ENCODE data around the gene OR2L3.
"Not testable (repeated sequence)": the region's sequence is repeated elsewhere in the genome, so short reads cannot be mapped to it uniquely, and the experiment has no call there.

OR2L3 gene

GRCh38 chr1:248065071-248065470 is 18.4 kb downstream of the OR2L3 start:
- no peak for TF ChIP-seq CTCF (IDR thresholded peaks at IDR 0.05; ENCODE audit: insufficient read depth, low read length, missing control alignments)
- no peak overlapping the region for H3K4me3 ChIP-seq (ENCODE audit: low read depth, low read length)
- POLR2A ChIA-PET: no interaction called here
- CTCF ChIA-PET: no interaction called here
- DNase-seq (ENCODE audit: low read depth, low spot score): no peak

- no peak for TF ChIP-seq CTCF (IDR thresholded peaks at IDR 0.05; ENCODE audit: insufficient read depth, low read length, missing control alignments)
- POLR2A ChIA-PET: no interaction called here
- no peak overlapping the region for H3K4me3 ChIP-seq (ENCODE audit: low read depth, low read length)
- DNase-seq (ENCODE audit: low read depth, low spot score): no peak
- CTCF ChIA-PET: no interaction called here
Observed at GRCh38 chr1:248065604-248066003, 19.0 kb downstream of the OR2L3 start.

GRCh38 chr1:248083864-248084263 is 37.2 kb downstream of the OR2L3 start:
- H3K4me3 ChIP-seq (ENCODE audit: low read depth, low read length); CTCF ChIA-PET; POLR2A ChIA-PET; DNase-seq (ENCODE audit: low read depth, low spot score): not testable (repeated sequence)

GRCh38 chr1:248094884-248095283 is 48.2 kb downstream of the OR2L3 start, which contains the start of gene OR2L13:
TSS of gene OR2L13 (plus strand) at chr1:248095184. CDS start at chr1:248099376, 4,192 bp downstream.
- POLR2A ChIA-PET: no interaction called here
- no peak within 1 kb of the TSS for H3K4me3 ChIP-seq (ENCODE audit: low read depth, low read length)
- CTCF ChIA-PET: no interaction called here
- TF ChIP-seq CTCF (IDR thresholded peaks at IDR 0.05; ENCODE audit: insufficient read depth, low read length, missing control alignments): no peak
- no peak for DNase-seq (ENCODE audit: low read depth, low spot score)

GRCh38 chr1:248098529-248098928 is 51.9 kb downstream of the OR2L3 start:
- ChIA-PET CTCF (no interaction called here), POLR2A (no interaction called here)
- no peak overlapping the region for H3K4me3 ChIP-seq (ENCODE audit: low read depth, low read length)
- DNase-seq (ENCODE audit: low read depth, low spot score): no peak
- no peak for TF ChIP-seq CTCF (IDR thresholded peaks at IDR 0.05; ENCODE audit: insufficient read depth, low read length, missing control alignments)

GRCh38 chr1:248102847-248103246 is 56.2 kb downstream of the OR2L3 start:
- no peak for DNase-seq (ENCODE audit: low read depth, low spot score)
- no peak for TF ChIP-seq CTCF (IDR thresholded peaks at IDR 0.05; ENCODE audit: insufficient read depth, low read length, missing control alignments)
- CTCF ChIA-PET: no interaction called here
- POLR2A ChIA-PET: no interaction called here
- H3K4me3 ChIP-seq (ENCODE audit: low read depth, low read length): no peak overlapping the region

GRCh38 chr1:248111157-248111556 is 64.5 kb downstream of the OR2L3 start:
- POLR2A ChIA-PET: no interaction called here
- no peak overlapping the region for H3K4me3 ChIP-seq (ENCODE audit: low read depth, low read length)
- CTCF ChIA-PET: no interaction called here
- TF ChIP-seq CTCF (IDR thresholded peaks at IDR 0.05; ENCODE audit: insufficient read depth, low read length, missing control alignments): no peak
- DNase-seq (ENCODE audit: low read depth, low spot score): no peak
